Stimulated activated naive B cell treated with anti-CD40 and anti-IgM and Interleukin-4, amounts not matched to agents 10 μg/mL and 1 μg/mL and 100 μg/mL, for 72 hours (primary cell): ENCODE results near the gene AMDHD2.

Experiments
- ATAC-seq, 2 donors: fragments of 150-1000 bp; cut with Tn5 transposase; replicated peaks; 2 replicates each; pipeline ENCODE4 v1.10.0; 2021; ENCODE audit warnings: moderate library complexity in 1 of 2
- DNase-seq: peaks from one replicate; pipeline ENCODE4 v3.0.0; 2021
- H3K27ac Mint-ChIP-seq: one replicate; pipeline ENCODE4 v1.8.0; 2022; ENCODE audit warnings: mild to moderate bottlenecking, mixed read lengths
- H3K27me3 Mint-ChIP-seq, 2 donors: one replicate each; pipeline ENCODE4 v1.8.0; 2022; ENCODE audit warnings: mixed read lengths in 2 of 2
- H3K36me3 Mint-ChIP-seq, 2 donors: one replicate each; pipeline ENCODE4 v1.8.0; 2022; ENCODE audit warnings: mixed read lengths in 2 of 2, mild to moderate bottlenecking in 1 of 2
- H3K4me1 Mint-ChIP-seq, 2 donors: one replicate each; pipeline ENCODE4 v1.8.0; 2022; ENCODE audit warnings: mixed read lengths in 2 of 2, mild to moderate bottlenecking in 1 of 2
- H3K4me3 Mint-ChIP-seq, 2 donors: one replicate each; pipeline ENCODE4 v1.8.0; 2022; ENCODE audit warnings: mild to moderate bottlenecking in 2 of 2, mixed read lengths in 2 of 2, moderate library complexity in 1 of 2
- H3K9me3 Mint-ChIP-seq, 2 donors: one replicate each; pipeline ENCODE4 v1.8.0; 2022; ENCODE audit warnings: mixed read lengths in 2 of 2, mild to moderate bottlenecking in 1 of 2

AMDHD2 gene

GRCh38 chr16:2499890-2500429 lies 20.2 kb upstream of the AMDHD2 start:
- ATAC-seq (no peak), DNase-seq (no peak)
- Mint-ChIP-seq H3K4me3 (no peak overlapping the region), H3K36me3 (peaks cover 13 to 14% of the 10 kb centered on the region in 2 donors), H3K4me1 (peaks cover 5 to 13% of the 10 kb centered on the region in 2 donors), H3K27me3 (no peaks in the 10 kb centered on the region), H3K9me3 (no peaks in the 10 kb centered on the region), H3K27ac (no peak overlapping the region)

GRCh38 chr16:2500430-2500917 lies 19.7 kb upstream of the AMDHD2 start:
- no peak overlapping the region for H3K4me3 Mint-ChIP-seq
- DNase-seq (no peak), ATAC-seq (no peak)
- H3K36me3 Mint-ChIP-seq: peaks cover 13 to 14% of the 10 kb centered on the region in 2 donors
- no peaks in the 10 kb centered on the region for H3K9me3 Mint-ChIP-seq
- no peak overlapping the region for H3K27ac Mint-ChIP-seq
- H3K27me3 Mint-ChIP-seq: no peaks in the 10 kb centered on the region
- peaks cover 5 to 13% of the 10 kb centered on the region in 2 donors for H3K4me1 Mint-ChIP-seq

GRCh38 chr16:2500918-2501750 lies 19.0 kb upstream of the AMDHD2 start:
- Mint-ChIP-seq H3K27me3 (no peaks in the 10 kb centered on the region), H3K36me3 (peaks cover 13 to 14% of the 10 kb centered on the region in 2 donors), H3K27ac (no peak overlapping the region), H3K4me1 (peaks cover 5 to 13% of the 10 kb centered on the region in 2 donors), H3K9me3 (no peaks in the 10 kb centered on the region), H3K4me3 (no peak overlapping the region)
- DNase-seq (peak; percentile 66), ATAC-seq (peak; percentile 98)

- no peak for ATAC-seq
- H3K27ac Mint-ChIP-seq: no peak overlapping the region
Observed at GRCh38 chr16:2501946-2502895, 17.9 kb upstream of the AMDHD2 start.

GRCh38 chr16:2505695-2506094 lies 14.5 kb upstream of the AMDHD2 start:
- Mint-ChIP-seq H3K36me3 (peaks cover 0 to 6% of the 10 kb centered on the region in 2 donors), H3K4me3 (no peak overlapping the region), H3K9me3 (no peaks in the 10 kb centered on the region), H3K27ac (no peak overlapping the region), H3K4me1 (peaks cover 37 to 50% of the 10 kb centered on the region in 2 donors), H3K27me3 (no peaks in the 10 kb centered on the region)
- ATAC-seq: no peak
- DNase-seq: no peak

More at GRCh38 chr16:2501946-2502895, 17.9 kb upstream of the AMDHD2 start:
- no peaks in the 10 kb centered on the region for H3K9me3 Mint-ChIP-seq
- peaks cover 15 to 18% of the 10 kb centered on the region in 2 donors for H3K4me1 Mint-ChIP-seq
- H3K4me3 Mint-ChIP-seq: no peak overlapping the region
- peaks cover 9 to 14% of the 10 kb centered on the region in 2 donors for H3K36me3 Mint-ChIP-seq
- DNase-seq: no peak
- no peaks in the 10 kb centered on the region for H3K27me3 Mint-ChIP-seq

GRCh38 chr16:2507052-2507659 lies 13.0 kb upstream of the AMDHD2 start:
- Mint-ChIP-seq H3K4me3 (peak overlapping the region; percentile 68 to 70), H3K27me3 (no peaks in the 10 kb centered on the region), H3K9me3 (no peaks in the 10 kb centered on the region), H3K36me3 (peaks cover 0 to 3% of the 10 kb centered on the region in 2 donors), H3K4me1 (peaks cover 39 to 60% of the 10 kb centered on the region in 2 donors), H3K27ac (peak overlapping the region; percentile 96)
- peak; percentile 92 to 94 for ATAC-seq
- peak; percentile 76 for DNase-seq

- ATAC-seq: peak; percentile 30 to 32
- DNase-seq: no peak
- Mint-ChIP-seq H3K4me1 (peaks cover 42 to 64% of the 10 kb centered on the region in 2 donors), H3K27me3 (no peaks in the 10 kb centered on the region), H3K4me3 (peak overlapping the region in 1 of 2 donors; percentile 68), H3K9me3 (no peaks in the 10 kb centered on the region), H3K27ac (peak overlapping the region; percentile 96), H3K36me3 (peaks cover 0 to 3% of the 10 kb centered on the region in 2 donors)
Observed at GRCh38 chr16:2507665-2508064, 12.5 kb upstream of the AMDHD2 start.

GRCh38 chr16:2508722-2509400 lies 11.3 kb upstream of the AMDHD2 start:
- peaks cover 47 to 72% of the 10 kb centered on the region in 2 donors for H3K4me1 Mint-ChIP-seq
- no peaks in the 10 kb centered on the region for H3K27me3 Mint-ChIP-seq
- peak overlapping the region; percentile 94 for H3K27ac Mint-ChIP-seq

GRCh38 chr16:2511128-2511800 lies 8.9 kb upstream of the AMDHD2 start:
- H3K9me3 Mint-ChIP-seq: peaks cover 0 to 3% of the 10 kb centered on the region in 2 donors
- no peak for DNase-seq
- ATAC-seq: no peak
- no peak overlapping the region for H3K4me3 Mint-ChIP-seq
- peaks cover 13 to 14% of the 10 kb centered on the region in 2 donors for H3K36me3 Mint-ChIP-seq
- H3K4me1 Mint-ChIP-seq: peaks cover 61 to 90% of the 10 kb centered on the region in 2 donors
- peak overlapping the region; percentile 94 for H3K27ac Mint-ChIP-seq
- H3K27me3 Mint-ChIP-seq: no peaks in the 10 kb centered on the region

More at GRCh38 chr16:2508722-2509400, 11.3 kb upstream of the AMDHD2 start:
- Mint-ChIP-seq H3K9me3 (peaks cover 0 to 3% of the 10 kb centered on the region in 2 donors), H3K4me3 (peak overlapping the region; percentile 56 to 58), H3K36me3 (peaks cover 2 to 3% of the 10 kb centered on the region in 2 donors)
- no peak for DNase-seq
- no peak for ATAC-seq

- Mint-ChIP-seq H3K9me3 (peaks cover 0 to 3% of the 10 kb centered on the region in 2 donors), H3K27ac (peak overlapping the region; percentile 97), H3K4me3 (peak overlapping the region; percentile 84 to 96), H3K4me1 (peaks cover 65 to 90% of the 10 kb centered on the region in 2 donors), H3K36me3 (peaks cover 17 to 23% of the 10 kb centered on the region in 2 donors), H3K27me3 (no peaks in the 10 kb centered on the region)
- DNase-seq: no peak
- no peak for ATAC-seq
Observed at GRCh38 chr16:2511996-2512734, 8.0 kb upstream of the AMDHD2 start.

- H3K27ac Mint-ChIP-seq: peak overlapping the region; percentile 97
- H3K9me3 Mint-ChIP-seq: peaks cover 0 to 3% of the 10 kb centered on the region in 2 donors
- H3K4me3 Mint-ChIP-seq: peak overlapping the region; percentile 84 to 96
- peaks cover 63 to 90% of the 10 kb centered on the region in 2 donors for H3K4me1 Mint-ChIP-seq
- DNase-seq (no peak), ATAC-seq (no peak)
- peaks cover 17 to 26% of the 10 kb centered on the region in 2 donors for H3K36me3 Mint-ChIP-seq
- H3K27me3 Mint-ChIP-seq: no peaks in the 10 kb centered on the region
Observed at GRCh38 chr16:2512735-2513404, 7.3 kb upstream of the AMDHD2 start.
